Posterior cingulate gyrus (tissue), 11 donors: ENCODE data around the gene ERMAP.
"Not testable (repeated sequence)": the region's sequence is repeated elsewhere in the genome, so short reads cannot be mapped to it uniquely, and the experiment has no call there.

Experiments used
- DNase-seq, 10 donors: peaks; one replicate each; pipeline versions ENCODE4 v3.0.0 to v3.0.0-alpha.2; 2020 to 2021; ENCODE audit warnings: mixed read lengths in 3 of 10
- intact Hi-C: fragments of 100-400 bp; cut with DNase I; formaldehyde crosslinking; loops from one replicate; pipeline ENCODE4 v1.15.1; 2023

The ERMAP gene

DNA sequence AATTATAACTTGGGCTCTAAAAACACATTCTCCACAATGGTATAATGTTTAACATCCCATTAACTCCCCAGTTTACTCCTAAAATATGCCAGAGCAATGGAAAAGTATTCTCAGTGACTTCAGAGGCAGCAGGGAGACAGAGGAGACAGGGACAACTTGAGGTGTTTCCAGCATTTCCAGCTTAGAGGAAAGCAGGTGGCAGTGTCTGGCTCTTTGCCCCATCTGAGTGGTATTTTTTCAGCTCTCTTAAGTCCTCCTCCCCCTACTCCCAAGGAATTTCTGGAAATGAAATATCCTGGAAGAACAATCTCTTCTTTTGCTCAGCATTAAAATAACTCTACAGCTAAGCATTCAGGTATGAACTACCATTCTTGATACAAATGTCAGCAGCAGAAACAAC, 10.8 kb upstream of the ERMAP start:
- intact Hi-C loops: no loop called here
- no peak for DNase-seq

DNA sequence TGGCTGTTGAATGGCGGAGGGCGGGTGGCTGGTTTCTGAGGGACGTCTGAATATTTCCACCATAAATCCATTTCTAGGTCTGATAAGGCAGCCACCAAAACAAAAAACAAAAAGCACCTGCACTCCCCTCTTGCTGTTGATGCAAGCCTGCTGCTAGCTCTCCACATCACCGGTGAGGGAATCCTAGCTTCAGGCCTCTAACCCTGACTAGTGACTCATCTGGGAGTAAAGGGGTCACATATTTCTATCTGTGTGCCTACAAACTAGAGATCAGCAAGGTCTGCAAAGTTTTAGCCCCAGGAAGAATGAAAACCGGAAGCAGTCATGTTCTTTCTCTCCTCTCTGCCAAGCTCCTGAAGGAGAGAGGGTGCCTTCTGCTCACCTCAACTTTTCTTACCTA, 10.3 kb upstream of the ERMAP start:
- intact Hi-C loops: no loop called here
- DNase-seq: no peak

DNA sequence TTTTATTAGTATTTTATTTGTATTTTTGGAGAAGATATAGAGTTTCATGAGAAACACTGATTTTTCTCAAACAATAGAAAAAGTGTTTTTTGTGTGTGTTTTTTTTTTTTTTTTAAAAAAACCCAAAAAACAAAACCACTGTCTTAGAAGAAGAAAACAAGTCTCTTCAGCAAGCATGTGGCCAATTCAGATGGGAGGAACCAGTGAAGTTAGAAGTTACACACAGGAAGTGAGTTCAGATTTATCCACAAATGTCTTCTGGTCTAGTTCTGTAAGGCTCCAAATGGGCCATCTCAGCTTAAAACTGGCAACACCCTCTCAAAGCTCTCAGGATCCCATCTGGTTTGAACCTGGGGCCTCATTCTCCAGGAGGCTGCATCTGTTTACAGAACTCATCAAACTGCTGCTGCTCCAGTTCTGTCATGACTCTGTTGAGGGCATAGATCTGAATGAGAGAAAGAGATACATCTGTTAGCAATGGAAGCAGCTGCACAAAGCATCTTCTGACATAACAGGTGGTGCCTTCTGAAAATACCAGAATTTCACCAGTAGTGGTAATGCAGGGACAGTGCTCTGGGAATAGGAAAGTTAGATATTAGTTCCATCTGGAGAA, 9.8 kb upstream of the ERMAP start:
- no peak for DNase-seq
- intact Hi-C loops: no loop called here

- intact Hi-C loops: loop anchor here (5.0 kb wide), 1 partner anchor 107 kb away; no protein-coding TSS in a partner anchor
Observed at GRCh38 chr1:42814815-42815214, 2.1 kb upstream of the ERMAP start.

DNA sequence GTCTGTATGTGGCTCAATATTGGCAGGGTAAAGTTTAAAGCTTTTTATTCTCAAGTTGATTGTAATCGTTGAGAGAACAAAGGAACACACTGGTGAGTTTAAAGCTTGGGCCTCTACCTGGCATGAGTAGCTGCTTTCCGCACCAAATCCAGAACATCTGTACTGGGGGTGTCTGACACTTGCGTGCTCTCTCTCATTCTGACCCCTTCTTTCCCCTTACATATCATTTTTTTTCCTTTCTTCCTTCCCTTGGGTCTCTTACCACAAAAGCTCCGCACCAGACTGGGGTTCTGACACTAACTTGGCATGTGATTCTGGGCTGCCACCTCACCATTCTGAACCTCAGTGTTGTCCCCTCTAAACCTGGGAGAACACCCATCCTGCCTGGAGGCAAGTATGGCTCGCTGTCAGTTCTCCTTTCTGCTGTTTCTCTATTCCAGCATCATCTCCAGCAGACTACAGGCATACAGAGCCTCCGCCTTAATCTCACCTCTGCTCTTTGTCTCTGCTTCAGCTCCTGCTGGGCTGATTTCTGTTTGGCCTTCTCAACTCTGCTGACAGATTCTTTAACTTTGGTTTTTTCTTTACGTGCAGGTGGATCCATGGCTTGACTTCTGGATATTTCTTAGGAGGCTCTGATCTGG, 859 bp upstream of the ERMAP start:
- intact Hi-C loops: loop anchor here (2.0 to 5.0 kb wide), 2 partner anchors 31 to 106 kb away; partner anchors contain the start of gene ZNF691
- no peak for DNase-seq

More at GRCh38 chr1:42814815-42815214, 2.1 kb upstream of the ERMAP start:
- DNase-seq: not testable (repeated sequence)

DNA sequence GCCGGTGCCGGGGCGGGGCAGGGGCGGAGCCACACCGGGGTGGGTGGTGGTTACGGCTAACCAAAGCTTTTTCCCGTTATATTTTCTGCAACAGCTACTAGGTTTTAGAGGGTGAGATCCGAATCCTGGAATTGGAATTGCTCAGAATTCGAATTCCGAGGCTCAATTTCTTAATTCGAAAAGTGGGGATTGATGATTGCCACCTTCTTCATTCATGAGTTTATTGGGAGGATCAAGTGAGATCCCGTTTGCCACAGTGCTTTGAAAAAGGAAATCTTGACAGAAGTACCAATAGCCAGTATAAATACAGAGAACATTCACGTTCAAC, 482 bp downstream of the ERMAP start:
- no peak for DNase-seq
- intact Hi-C loops: loop anchor here (1.0 to 5.0 kb wide), 3 partner anchors 29 to 105 kb away; partner anchors contain the start of genes C1orf50, P3H1 and ZNF691

DNA sequence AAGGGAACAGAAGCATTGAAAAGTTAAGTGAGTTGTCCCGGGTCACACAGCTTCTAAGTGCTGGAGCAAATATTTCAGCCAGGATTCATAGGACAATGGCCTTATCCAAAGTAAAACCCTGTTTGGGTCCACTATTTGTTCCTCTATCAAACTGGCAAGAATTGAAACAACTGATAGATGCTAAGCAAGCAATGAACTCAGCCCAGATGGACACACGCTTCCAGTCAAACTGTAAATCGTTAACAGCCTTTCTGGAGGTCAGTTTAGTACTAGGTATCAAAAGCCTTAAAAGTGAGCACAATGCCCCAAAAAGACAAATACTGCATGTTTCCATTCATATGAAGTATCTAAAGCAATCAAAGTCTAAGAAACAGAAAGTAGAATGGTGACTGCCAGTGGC, 1.1 kb downstream of the ERMAP start:
- DNase-seq: no peak
- intact Hi-C loops: loop anchor here (1.0 to 5.0 kb wide), 3 partner anchors 29 to 104 kb away; partner anchors contain the start of genes C1orf50, P3H1 and ZNF691

GRCh38 chr1:42820813-42821212, 3.9 kb downstream of the ERMAP start:
- intact Hi-C loops: no loop called here

DNA sequence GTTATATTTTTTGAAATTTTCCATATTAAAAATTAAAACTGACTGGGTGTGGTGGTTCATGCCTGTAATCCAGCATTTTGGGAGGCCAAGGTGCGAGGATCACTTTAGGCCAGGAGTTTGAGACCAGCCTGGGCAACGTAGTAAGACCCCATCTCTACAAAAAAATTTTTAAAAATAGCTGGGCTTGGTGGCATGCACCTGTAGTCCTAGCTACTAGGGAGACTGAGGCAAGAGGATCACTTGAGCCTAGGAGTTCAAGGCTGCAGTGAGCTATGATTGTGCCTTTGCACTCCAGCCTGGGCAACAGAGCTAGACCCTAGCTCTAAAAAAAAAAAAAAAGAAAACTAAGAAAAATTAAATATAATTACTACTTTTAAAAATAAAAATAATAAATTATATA, 4.8 kb downstream of the ERMAP start:
- intact Hi-C loops: no loop called here

More at GRCh38 chr1:42820813-42821212, 3.9 kb downstream of the ERMAP start:
- DNase-seq: no peak

DNA sequence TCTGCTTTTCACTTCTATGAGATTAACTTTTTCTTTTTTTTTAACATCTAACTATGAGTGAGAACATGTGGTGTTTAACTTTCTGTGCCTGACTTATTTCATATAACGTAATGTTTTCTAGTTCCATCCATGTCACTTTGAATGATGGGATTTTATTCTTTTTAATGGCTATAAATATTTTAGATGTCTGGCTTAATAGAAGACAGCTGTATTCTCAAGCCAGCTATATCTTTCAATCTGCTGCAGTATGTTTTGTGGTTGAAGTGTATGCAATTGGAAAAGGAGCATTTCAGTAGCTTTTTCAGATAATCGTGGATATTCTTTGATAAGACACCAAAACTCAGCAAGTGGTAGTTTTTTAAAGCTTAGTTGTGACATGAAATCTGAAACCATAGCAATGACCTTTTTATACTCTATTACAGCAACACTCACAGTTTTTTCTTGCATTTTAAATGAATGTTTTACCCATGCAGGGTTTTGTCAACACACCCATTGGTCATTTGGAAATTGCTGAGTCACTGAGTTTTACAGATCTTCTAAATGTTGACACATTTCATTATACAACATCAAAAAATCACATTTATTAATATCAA, 6.0 kb downstream of the ERMAP start:
- intact Hi-C loops: no loop called here
- DNase-seq: no peak

More for the DNA sequence above, 4.8 kb downstream of the ERMAP start:
- no peak for DNase-seq

DNA sequence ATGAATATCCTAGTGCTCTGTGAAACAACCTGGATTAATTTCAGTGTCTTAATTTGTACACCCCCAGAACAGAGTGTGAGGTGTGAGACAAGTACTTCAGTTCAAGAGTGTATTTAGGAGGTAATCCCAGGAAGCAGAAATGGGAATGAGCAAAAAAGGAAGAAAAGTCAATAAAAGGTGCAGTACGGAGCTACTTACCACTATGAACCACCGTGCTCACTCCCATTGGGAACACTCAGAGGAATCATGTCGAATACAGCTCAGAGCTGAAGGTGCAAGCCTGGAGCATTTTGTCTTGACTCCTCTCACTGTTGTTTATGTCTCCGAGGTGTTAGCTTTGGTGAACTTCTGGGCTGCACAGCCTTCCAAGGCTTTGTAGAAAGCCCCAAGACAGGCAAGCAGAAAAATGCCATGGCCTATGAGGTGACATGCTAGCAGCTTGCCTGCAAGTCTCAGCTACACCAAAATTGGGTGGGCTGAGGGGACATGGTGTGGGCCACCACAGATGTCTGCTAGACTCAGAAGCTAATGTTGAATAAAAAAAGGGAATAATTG, 7.6 kb downstream of the ERMAP start:
- intact Hi-C loops: no loop called here
- DNase-seq: no peak

DNA sequence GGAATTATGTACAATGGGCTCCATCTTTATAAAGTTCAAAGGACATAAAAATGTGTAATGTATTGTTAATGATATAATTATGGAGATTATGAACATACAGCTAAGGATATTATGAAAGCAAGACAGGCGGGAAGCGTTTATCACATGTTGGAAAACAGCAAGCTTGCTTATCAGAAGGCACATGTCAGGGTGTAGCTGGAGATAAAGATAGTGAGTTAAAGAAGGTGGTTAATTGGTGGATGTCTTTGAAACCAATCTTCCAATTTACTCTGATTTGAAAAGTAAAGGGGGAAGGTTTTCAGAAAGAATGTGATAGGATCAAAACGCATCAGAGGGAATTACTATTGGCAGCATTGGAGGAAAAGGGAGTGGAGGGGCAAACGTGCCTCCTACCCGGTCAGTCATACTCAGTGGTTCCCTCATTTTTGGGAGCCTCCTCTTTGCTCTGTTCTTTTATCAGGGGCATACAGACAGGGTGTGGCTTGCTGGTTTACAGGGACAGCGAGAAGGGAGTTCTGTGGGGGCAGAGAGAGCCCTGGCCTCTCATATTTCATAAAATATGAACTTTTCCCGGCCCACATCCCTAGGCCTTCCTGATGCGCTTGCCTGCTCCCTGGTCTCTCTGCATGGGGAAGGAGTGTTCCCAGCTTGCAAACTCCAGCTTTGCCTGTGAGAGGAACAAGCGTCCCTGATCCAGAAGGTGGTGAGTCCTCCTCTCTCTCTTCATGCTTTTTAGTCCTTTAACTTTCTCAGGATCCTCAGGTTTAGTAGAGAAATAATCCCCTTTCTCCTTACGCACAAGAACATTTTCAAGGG, 8.3 kb downstream of the ERMAP start:
- intact Hi-C loops: no loop called here
- no peak for DNase-seq

GRCh38 chr1:42830631-42831030, 13.7 kb downstream of the ERMAP start:
- DNase-seq: no peak

DNA sequence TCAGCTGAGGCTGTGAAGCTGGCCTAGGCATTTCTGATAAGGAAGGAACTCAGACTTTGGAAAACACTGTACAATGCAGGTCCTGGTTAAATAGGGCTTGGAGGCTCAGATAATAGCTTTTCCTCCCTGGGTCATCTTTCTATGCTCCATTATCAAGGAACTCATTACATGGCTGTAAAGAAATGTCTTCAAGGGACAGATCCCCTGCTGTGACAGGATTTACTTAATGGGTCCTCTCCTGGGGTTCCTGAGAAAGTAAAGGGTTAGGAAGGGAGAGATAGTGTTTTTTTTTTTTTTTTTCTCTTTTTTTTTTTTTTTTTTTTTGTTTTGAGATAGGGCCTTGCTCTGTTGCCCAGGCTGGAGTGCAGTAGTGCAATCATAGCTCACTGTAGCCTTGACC, 14.4 kb downstream of the ERMAP start:
- intact Hi-C loops: no loop called here
- DNase-seq: no peak

More at GRCh38 chr1:42830631-42831030, 13.7 kb downstream of the ERMAP start:
- intact Hi-C loops: no loop called here

GRCh38 chr1:42832641-42833240, 15.8 kb downstream of the ERMAP start:
- DNase-seq: no peak
- intact Hi-C loops: no loop called here

GRCh38 chr1:42833981-42834380, 17.1 kb downstream of the ERMAP start:
- intact Hi-C loops: no loop called here
- DNase-seq: no peak

DNA sequence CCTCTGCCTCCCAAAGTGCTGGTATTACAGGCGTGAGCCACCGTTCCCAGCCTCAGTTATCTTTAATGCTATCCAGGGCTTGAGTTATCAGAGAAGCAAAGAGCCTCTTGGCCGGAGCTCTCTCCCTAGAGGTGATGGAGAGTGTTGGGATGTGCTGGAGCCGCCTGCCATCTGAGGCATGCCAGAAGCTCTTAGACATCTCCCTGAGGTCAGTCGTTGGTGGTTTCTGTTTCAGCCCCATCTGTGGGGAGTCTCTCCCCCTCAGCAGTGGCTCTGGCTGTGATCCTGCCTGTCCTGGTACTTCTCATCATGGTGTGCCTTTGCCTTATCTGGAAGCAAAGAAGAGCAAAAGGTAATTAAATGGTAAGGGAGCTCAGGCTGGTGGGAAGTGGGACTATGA, 17.9 kb downstream of the ERMAP start:
- intact Hi-C loops: no loop called here
- no peak for DNase-seq

DNA sequence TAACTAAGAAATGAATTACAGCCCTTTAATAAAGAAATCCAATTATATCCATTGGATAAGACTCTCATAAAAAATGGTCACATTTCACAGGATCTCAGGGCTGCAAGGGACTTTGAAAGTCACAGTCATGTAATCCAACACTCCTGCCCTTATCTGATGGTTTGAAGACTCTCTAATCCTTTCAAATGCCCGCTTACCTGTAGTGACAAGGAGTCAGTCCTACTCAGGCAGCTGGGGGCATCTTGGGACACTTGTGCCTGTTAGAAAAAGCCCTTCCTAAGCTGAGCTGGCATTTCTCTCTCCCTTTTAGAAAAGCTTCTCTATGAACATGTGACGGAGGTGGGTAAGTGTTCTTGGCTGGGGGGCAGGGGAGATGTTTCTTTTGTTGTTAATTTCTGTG, 18.5 kb downstream of the ERMAP start:
- intact Hi-C loops: no loop called here
- no peak for DNase-seq

GRCh38 chr1:42837709-42838108, 20.8 kb downstream of the ERMAP start:
- intact Hi-C loops: no loop called here
- no peak for DNase-seq

DNA sequence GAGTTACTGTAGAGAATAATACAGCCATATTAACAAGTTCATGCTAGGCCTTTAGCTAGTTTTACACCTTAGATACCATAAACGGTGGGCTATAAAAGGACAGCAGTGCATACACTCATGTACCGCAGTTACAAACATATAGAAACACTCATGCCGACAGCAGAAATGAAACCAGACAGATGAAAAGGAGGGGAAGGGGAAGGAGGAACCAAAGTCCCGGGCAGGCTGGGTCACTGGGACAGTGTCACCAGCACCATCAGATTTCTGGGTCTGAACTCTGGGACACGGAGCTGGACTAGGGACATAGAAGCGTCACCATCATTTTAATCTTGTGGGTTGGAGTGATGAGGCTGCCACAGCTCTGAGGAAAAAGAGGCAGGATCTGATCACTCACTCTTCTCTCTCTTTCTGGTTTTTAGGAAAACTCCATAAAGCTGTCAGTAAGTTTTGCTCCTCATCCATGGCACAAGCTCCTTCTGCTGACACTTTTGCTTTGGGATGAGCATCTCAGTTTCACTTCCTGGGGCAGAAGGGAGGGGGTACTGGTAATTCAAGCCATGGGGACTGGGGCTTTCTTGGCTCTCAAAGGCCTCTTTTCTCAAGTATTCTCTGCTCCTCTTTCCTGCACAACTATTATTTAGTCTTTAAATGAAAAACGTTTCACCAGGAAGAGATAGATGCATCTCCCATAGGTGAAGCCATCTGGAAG, 21.7 kb downstream of the ERMAP start:
- intact Hi-C loops: no loop called here
- DNase-seq: no peak
